HT-29 (cell line): ENCODE data around the gene KLF13. TPM values are rescaled to one million over a fixed set of nuclear protein-coding genes. Genes with fewer than 3 reads are reported as not detected.

Experiments used
- DNase-seq: peaks from one replicate; pipeline ENCODE4 v3.0.0-alpha.2; 2015; ENCODE audit warnings: low spot score
- total RNA-seq: library from RNA; depleted of rRNA; stranded (reverse); fragments of >200 nt; shearing (Covaris generic); gene quantifications from 2 replicates; pipeline ENCODE4 v1.2.3, GENCODE V29; 2014; rRNA removed

KLF13 gene
- 52.2 and 52.7 TPM in 2 replicates for total RNA-seq

DNA sequence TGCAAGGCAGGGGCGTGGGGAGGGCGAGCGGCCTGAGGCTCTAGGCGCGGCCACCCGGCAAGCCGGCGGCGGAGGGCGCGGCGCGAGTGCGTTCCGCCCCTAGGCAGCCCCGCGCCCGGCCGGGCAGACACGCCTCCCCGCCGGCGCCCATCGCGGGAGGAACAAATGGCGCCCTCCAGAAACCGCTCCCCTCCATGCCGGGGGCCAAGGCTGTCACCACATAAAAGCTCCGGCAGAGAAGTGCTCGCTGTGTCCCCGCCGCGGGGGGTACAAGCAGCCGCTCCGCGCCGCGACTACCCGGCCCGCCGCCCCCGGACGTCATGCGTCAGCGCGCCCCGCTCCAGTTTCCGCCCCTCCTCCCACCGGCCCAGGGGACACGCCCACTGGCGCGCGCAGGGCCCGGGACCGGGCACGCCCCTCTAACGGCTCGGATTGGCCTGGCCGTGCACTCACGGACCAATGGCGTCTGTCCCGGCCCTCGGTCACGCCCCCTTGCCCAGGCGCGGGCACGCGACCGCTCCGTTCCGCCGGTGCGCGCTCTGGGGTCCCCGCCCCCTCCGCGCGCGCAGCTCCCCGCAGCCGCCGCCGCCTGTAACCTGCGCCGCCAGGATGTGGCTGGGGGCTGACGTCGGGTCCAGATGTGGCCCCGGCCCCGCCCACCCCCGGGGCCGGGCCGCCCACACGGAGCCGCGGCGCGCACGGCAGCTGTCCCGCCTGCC lies at the start of gene KLF13:
Gene KLF13 (plus strand): TSS at position 680 of the 719 bp plus-strand sequence. CDS start 378 bp downstream, outside the sequence.
- DNase-seq, result peak; percentile 99

DNA sequence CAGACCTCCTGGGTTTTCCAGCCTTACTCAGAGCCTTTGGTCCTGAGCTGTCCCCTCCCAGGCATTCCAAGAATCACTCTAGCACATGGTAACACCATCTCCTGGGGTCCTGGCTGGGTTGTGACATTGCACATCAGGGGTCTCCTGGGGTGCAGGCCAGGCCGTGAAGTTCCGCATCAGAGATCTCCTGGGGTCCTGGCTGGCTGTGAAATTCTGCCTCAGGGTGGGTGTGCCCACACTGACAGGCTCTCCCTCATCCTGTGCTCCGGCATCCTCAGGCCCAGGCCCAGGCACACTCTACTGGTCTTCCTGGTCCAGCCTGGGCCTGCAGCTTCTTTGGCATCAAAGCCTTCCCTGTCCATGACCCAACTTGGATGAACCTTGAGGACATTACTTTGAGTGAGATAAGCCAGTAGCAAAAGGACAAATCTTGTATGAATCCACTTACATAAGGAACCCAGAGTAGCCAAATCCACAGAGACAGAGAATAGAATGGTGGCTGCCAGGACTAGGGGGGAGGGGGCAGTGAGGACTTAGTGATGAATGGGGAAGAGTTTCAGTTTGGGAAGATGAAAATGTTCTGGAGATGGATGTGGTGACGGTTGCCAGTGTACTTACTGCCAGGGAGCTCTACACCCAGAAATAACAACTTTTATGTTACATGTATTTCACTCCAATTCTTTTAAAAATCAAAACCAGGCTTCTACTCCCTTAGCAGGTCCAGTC lies 49.1 kb upstream of the KLF13 start:
- no peak for DNase-seq

DNA sequence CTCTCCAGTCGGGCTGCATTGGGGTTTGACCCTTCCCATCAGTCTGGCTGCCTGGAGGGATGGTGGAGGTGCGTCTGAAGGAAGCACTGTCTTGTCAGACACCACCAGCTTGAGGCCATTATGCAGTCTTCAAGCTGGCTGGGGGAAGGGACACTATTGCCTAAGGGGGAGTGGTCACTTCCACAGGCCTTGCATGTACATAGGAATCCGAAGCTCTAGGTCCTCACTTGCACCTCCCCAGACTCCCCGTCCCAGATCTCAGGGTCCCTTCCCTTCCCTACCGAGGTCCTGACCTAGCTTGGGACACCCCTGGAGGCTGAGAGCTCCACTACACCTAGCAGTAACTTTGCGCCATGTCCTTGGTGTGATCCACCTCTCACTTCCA lies 48.6 kb upstream of the KLF13 start:
- no peak for DNase-seq

DNA sequence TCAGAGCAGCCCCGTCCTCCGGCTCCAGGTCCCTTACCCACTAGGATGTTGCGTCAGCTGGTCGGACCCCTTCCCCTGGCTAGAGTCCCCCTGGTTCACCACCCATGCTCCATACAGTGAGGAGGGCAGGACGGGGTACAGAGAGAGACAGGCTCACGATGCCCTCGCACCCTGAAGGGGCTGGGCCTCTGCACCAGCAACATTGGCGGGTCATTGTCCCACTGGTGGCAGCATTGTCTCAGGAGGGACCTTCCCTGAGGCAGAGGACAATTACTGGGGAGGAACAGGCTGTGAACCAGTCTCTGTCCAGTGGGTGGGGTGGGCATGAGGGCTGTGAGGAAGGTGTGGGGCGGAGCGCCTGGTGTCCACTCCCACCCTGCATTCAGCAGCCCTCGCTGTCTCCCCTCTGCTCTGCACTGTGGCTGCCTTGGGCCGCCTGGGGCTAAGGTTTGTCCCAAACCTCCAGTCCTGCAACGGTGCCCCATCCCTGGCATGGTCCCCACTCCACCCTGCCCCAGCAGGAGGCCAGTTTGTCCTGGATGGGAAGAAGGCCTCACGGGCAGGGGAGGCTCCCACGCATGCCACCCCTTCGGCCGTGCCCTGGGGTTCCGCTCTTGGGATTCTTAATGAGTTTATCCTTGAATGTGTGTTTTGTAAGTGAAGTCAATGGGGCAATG lies 48.0 kb upstream of the KLF13 start:
- DNase-seq, result no peak

DNA sequence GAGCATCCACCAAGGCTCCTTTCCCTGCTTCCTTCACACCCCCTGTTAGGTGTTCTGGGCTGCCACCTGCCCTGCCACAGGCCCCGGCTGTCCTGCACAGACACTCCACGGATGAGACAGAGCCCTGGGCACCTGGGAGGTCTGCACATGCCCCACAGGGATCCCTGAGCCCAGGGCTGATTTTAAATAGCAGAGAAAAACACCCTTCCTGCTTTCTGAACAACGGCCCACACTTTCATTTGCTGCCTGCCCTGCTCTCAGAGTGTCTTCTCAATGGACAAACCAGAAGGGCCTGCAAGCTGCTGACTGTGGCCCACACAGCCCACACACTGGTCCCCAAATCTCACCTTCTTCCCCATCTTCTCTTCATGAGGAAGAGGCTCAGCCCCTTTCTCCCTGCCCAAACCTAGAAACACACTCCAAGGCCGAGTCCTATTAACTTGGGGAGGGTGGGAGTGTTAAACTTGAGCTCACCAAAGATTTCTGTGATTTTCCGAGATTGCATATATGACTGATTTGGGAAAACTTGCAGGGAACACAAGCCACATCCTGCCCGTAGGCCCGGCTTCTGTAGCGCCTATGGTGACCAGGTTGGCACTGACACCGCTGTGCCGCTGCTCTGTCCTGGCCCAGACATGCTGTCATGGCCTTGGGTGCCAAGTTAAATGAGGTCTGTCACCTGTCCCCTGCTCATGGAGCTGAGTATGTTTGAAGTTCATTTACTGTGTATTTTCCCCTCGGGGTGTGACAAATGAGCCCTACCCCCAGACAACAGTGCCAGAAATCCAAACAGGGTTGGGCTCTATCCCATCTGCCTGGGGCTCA lies 47.2 kb upstream of the KLF13 start:
- DNase-seq, result no peak

DNA sequence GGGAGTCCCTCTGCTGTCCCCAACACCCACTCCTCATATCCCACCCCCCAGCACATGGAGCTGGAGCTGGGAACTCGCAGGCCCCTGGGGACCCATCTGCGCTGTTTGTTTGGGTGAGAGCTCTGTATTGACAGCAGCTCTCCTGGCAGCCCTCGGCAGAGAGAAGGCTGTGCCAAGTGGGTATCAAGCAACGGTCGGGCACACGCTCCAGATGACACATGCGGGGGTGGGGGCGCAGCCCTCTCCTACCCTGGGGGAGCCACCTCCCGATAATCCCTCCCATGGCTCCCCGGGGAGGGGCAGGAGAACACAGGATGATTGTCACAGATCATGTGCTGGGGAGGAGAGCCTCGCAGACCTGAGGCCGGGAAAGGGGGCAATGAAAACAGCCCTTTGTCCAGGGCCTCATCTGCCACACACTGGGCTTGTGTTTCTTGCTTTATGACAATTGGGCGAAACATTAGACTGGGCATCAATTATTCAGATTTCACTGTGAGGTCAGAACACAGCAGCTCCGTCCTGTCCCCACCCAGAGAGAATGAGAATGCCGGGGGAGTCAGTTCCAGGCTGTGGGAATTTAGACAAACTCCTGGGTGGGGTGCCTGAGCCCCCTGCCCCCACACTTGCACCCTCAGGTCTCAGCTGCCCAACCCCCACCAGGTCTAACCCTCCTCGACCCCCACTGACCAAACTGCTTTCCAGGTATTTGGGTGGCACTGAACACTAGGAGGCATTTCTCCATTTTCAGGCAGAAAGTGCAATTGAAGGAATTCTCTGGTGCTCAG lies 46.4 kb upstream of the KLF13 start:
- DNase-seq, result no peak

DNA sequence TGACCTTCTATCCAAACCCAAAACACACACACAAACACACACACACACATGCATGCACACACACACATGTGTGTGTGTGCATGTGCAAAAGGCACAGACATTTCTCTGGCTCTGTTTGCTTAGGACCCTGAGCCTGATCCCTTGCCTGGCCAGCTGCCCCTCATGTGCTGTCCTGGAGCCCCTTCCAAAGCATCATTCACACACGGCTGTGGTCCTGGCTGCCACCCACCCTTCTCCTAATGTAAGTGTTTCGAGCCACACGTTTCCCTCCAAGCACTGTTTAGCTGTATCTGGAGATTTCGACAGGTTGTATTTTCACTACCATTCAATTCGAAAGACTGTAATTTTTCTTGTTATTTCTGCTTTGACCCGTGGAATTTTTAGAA lies 45.8 kb upstream of the KLF13 start:
- no peak for DNase-seq

DNA sequence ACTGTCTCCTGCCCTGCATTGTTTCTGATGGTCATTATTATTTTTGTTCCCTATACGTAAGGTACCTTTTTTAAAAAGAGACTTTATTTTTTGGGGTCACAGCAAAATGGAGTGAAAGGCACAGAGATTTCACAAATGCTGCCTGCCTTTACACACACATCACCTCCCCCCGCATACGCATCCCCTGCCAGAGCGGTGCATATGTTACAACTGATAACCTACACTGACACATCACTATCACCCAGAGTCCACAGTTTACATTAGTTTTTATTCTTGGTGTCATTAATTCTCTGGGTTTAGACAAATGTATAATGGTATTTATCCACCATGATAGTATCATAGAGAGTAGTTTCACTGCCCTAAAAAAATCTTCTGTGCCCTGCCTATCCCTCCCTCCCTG lies 43.6 kb upstream of the KLF13 start:
- DNase-seq, result no peak

DNA sequence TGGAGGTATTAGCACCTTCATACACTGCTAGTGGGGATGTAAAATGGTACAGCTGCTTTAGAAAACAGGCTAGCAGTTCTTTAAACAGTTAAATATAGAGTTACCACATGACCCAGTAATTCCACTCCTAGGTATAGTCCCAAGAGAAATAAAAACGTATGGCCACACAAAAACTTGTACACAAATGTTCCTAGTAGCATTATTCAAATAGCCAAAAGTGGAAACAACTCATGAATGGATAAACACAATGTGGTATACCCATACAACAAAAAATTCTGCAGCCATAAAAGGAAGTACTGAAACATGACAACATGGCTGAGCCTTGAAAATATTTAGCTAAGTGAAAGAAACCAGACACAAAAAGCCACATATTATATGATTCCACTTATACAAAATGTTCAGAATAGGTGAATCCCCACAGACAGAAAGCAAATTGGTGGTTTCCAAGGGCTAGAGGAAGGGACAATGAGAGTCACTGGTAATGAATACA lies 40.8 kb upstream of the KLF13 start:
- DNase-seq, result no peak

DNA sequence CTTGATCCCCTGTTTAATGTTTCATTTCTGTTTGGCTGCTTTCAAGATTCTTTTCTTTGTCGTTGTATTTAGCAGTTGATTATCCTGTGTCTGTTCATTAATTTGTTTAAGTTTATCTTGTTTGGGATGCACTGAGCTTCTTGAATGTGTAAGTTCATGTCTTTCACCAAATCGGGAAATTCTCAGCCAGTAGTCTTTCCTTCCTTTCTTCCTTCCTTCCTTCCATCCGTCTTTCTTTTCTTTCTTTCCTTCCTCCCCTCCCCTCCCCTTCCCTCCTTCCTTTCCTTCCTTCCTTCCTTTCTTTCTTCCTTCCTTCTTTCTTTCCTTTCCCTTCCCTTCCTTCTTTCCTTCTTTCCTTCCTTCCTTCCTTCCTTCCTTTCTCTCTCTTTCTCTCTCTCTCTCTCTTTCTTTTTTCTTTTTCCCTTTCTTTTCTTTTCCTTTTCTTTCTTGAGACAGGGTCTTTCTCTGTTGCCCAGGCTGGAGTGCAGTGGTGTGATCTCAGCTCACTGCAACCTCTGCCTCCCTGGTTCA lies 35.5 kb upstream of the KLF13 start:
- no peak for DNase-seq

DNA sequence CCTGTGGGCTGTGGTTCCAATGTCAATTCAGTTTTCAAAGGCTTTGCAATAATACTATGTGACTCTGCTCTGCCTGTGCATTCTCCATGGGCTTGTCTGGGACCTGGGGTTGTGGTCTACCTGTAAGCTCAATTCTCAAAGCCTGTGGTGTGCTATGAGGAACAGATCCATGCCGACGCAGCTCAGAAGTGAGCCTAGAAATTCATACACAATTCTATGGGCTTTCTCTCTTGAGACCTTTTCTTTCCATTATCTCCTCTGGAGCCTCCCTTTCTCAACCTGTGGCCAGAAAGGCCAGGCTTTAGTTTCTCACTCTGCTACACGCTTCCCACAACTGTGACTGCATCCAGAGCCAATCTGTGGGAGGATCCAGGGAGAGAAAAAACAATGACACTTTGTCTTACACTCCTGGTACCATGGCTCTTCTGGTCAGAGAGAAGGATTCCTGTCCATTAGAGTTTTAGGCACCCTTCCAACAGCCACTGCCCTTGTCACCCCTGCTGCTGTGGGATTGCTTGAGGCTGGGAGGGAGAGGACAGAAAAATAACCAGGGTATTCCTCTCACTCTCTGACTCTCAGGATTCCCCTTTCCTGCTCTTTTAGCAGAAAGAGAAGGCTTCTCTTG lies 34.1 kb upstream of the KLF13 start:
- DNase-seq, result peak; percentile 51

DNA sequence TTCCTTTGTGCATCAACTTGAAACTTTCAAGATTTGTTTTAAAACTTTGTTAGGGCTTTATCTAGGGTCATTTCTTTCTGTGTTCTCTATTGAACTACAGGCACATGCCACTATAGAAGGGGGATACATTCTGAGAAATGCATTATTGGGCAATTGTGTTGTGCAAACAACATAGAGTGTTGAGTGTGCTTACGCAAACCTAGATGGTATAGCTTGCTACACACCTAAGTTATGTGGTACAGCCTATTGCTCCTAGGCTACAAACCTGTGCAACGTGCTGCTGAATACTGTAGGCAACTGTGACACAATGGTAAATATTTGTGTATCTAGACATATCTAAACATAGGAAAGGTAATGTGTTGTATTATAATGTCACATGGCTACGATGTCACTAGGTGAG lies 33.0 kb upstream of the KLF13 start:
- no peak for DNase-seq

DNA sequence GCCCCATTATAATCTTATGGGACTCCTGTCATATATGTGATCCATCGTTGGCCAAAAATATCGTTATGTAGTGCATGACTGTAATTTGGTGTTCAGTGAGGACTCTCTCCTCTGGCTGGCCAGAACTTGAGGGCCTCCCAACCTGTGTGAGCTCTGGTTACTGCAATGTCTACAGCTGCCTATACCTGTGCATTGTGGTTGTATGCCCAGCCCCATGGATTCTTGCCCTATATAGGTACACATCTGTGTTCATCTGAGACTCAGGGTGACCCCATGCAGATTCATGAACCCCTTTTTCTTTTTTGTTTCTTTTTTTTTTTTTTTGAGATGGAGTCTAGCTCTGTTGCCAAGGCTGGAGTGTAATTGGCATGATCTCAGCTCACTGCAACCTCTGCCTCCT lies 32.6 kb upstream of the KLF13 start:
- no peak for DNase-seq

DNA sequence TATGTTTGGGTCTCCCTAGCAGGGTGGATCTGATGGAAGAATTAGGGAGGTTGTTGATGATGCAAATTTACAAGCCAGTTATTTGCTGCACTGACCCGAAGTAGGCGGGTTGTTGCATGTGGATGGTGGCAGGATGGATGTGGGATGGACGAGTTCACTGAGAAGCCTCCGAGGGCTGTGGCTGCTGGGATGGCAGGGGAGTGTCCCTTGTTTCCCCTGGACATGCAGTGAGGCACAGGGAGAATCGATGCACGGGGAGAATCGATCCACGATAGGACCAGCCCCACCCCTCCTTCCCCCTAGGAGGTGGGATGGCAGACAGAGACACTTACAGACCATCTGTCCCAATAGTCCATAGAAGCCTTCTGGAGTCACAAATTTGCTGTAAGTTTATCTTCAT lies 31.0 kb upstream of the KLF13 start:
- DNase-seq, result no peak

DNA sequence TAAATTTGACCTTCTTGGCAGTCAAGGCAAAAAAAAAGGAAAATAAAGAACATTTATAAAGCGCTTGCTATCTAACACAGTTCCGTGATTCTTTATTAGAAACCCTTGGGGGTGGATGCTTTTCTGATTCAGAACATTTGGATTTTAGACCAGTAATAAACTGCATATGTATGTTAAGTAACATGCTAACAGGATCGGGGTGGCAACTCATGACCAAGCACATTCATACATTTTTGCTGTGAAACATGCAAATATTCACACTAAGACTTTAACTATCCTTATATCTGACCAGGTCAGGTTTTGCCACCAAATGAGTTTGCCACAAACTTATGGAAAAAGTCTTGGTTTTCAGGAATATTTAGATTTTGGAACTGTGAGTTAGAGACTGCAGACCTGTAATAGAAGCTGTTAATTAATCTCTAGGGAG lies 30.4 kb upstream of the KLF13 start:
- DNase-seq, result no peak

DNA sequence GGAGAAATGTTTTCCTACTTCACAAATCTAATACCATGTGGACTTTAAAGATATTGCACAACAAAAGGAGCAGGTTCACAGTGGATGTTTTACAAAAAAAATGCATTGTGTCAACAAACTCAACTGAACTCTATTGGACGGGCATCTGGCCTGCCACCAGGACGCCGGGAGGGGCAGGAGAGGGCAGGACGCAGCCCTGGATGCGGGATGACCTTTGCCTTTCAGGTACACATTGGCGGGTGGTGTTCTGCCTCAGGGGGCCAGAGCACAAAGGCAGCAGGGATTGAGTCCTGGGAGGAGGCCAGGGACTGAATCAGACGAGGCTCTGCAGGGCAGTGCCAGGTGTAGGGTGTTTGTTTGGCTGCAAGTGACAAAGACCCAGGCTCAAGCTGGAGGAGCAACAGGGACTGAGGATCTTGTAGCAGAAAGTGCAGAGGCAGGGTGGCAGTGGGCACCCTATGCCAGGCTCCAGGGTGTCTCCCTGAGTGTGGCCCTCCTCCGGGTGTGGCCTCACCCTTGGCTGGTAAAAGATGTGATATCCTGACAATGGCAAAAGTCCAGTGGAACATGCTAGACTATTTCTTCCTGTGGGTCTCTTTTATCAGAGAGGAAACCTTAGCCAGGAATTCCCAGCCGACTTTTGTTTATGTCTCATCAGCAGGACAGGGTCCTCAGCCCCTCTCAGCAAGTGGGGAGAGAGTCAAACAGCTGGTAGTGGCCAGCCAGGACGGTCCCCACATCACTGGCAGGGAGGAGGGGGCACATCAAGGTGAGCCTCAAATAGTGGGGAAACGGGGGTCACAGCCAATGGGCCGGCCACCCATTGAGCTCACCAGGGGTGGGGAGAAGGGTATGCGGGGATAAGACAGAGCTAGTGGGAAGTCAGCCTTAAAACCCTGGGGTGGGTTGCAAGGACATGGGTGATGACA lies 29.7 kb upstream of the KLF13 start:
- DNase-seq, result peak; percentile 85

DNA sequence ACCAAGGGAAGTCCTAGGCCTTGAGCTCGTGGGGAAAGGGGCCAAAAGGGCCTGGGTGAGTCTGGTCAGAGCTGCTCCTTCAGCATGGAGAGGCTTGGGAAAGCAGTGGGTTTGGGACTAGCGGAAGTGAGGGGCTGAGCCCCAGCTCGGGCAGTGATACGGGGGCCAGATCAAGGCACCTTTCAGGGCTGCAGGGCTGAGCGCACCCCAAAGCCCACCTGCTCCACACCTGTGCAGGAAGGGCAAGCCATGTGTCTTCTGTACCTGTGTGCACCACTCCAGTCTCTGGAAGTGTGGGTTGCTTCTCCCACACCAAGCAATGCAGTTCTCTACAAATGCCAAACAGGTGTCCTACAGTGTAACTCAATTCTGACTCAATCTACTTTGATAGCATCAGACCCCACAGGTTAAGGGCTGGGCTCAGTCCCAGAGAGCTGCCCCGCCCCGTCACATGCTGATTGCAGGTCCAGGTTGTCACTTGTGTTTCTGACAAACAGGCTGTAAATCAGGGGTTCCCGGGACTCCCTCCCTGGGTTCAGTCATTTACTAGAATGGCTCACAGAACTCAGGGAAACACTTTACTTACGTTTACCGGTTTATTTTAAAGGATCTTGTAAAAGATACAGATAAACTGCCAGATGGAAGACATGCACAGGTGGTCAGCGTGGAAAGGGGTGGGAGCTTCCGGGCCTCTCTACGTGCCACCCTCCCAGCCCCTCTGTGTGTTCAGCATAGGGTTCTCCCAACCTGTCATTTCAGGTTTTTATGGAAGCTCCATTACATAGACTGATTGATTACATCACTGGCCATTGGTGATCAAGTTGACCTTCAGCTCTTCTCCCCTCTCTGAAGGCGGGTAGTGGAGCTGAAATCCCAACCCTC lies 28.8 kb upstream of the KLF13 start:
- peak; percentile 48 for DNase-seq

DNA sequence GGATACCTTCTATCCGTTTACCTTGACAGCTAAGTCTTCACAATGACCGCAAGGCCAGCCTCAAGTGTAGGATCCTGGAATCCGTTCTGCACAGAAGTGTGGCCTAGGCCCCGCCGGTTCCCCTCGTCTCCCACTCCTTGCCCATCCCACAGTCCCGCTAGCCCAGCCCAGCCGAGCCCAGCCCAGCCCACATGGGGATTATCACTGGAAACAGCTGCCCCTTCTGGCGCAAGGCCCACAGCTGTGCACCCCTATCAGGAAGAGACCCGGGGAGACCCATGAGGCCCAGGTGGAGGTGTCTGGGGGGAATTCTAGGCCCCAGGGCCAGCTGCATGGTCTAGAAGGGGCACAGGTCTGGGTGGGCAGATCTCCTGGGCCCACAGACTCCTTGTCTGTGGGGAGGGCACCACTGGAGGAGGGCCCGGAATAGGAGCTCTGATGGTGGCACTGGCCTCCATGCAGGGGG lies 27.9 kb upstream of the KLF13 start:
- no peak for DNase-seq
